Fibroblast of lung (primary cell): Measurements from ENCODE around the gene ABHD10.

Experiments used
- EZH2 ChIP-seq: IDR thresholded peaks from 2 replicates; pipeline ENCODE4 v1.5.1; 2012; ENCODE audit warnings: low read length, control low read depth, mild to moderate bottlenecking; ENCODE audit errors: missing control alignments
- TF ChIP-seq, protein P1 (sequence below), 2 donors: IDR thresholded peaks in 1 of 2; conservative IDR thresholded peaks in 1 of 2; 1 replicate in 1 of 2; 2 replicates in 1 of 2; pipeline ENCODE4 v1.5.1; 2011 to 2012; ENCODE audit warnings: low read length in 2 of 2, control low read depth in 1 of 2, inconsistent platforms in 1 of 2, low read depth in 1 of 2, mild to moderate bottlenecking in 1 of 2

DNA sequence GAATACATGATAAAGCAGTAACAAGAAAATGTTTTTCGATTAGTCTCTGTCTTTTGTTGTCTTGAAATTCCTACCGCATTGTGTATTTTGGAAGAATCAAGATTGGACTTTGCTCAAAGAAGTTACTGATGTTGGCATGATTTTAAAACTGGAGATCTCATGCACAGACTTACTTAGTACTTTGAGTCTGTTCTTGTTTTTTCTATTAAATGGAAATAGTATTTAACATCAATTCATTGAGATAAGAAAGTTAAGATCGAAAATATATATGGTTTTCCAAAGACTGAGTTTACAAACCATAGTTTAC lies 2.6 kb downstream of the ABHD10 start:
- TF ChIP-seq, protein P1, sequence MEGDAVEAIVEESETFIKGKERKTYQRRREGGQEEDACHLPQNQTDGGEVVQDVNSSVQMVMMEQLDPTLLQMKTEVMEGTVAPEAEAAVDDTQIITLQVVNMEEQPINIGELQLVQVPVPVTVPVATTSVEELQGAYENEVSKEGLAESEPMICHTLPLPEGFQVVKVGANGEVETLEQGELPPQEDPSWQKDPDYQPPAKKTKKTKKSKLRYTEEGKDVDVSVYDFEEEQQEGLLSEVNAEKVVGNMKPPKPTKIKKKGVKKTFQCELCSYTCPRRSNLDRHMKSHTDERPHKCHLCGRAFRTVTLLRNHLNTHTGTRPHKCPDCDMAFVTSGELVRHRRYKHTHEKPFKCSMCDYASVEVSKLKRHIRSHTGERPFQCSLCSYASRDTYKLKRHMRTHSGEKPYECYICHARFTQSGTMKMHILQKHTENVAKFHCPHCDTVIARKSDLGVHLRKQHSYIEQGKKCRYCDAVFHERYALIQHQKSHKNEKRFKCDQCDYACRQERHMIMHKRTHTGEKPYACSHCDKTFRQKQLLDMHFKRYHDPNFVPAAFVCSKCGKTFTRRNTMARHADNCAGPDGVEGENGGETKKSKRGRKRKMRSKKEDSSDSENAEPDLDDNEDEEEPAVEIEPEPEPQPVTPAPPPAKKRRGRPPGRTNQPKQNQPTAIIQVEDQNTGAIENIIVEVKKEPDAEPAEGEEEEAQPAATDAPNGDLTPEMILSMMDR (conservative IDR thresholded peaks at IDR 0.05 in 1 of 2, IDR thresholded peaks at IDR 0.05 in 1 of 2; ENCODE audit: low read depth in 1 of 2, low read length in 2 of 2), result no peak
- TF ChIP-seq EZH2, result no peak
